Measurements from ENCODE around the gene CLIC2.

The CLIC2 gene

DNA sequence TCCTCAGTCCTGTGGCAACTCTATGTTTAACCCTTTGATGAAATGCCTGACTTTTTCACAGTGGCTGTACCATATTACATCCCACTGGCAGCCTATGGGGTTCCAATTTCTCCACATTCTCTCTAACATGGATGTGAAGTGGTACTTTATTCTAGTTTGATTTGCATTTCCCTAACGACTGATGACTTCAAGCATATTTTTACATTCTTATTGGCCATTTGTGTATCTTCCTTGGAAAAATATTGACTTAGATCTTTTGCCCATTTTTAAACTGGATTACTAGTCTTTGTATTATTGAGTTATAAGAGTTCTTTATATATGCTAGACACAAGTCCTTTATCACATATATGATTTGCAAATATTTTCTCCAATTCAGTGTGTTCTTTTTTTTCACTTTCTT, 68.0 kb downstream of the CLIC2 start:
- DNase-seq (ENCODE audit: low read depth): no peak
- H3K4me3 ChIP-seq (ENCODE audit: low read depth, low read length): no peak overlapping the region
- TF ChIP-seq, protein P1, sequence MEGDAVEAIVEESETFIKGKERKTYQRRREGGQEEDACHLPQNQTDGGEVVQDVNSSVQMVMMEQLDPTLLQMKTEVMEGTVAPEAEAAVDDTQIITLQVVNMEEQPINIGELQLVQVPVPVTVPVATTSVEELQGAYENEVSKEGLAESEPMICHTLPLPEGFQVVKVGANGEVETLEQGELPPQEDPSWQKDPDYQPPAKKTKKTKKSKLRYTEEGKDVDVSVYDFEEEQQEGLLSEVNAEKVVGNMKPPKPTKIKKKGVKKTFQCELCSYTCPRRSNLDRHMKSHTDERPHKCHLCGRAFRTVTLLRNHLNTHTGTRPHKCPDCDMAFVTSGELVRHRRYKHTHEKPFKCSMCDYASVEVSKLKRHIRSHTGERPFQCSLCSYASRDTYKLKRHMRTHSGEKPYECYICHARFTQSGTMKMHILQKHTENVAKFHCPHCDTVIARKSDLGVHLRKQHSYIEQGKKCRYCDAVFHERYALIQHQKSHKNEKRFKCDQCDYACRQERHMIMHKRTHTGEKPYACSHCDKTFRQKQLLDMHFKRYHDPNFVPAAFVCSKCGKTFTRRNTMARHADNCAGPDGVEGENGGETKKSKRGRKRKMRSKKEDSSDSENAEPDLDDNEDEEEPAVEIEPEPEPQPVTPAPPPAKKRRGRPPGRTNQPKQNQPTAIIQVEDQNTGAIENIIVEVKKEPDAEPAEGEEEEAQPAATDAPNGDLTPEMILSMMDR (IDR thresholded peaks at IDR 0.05; ENCODE audit: control insufficient read depth, extremely low read depth, insufficient read depth): no peak

DNA sequence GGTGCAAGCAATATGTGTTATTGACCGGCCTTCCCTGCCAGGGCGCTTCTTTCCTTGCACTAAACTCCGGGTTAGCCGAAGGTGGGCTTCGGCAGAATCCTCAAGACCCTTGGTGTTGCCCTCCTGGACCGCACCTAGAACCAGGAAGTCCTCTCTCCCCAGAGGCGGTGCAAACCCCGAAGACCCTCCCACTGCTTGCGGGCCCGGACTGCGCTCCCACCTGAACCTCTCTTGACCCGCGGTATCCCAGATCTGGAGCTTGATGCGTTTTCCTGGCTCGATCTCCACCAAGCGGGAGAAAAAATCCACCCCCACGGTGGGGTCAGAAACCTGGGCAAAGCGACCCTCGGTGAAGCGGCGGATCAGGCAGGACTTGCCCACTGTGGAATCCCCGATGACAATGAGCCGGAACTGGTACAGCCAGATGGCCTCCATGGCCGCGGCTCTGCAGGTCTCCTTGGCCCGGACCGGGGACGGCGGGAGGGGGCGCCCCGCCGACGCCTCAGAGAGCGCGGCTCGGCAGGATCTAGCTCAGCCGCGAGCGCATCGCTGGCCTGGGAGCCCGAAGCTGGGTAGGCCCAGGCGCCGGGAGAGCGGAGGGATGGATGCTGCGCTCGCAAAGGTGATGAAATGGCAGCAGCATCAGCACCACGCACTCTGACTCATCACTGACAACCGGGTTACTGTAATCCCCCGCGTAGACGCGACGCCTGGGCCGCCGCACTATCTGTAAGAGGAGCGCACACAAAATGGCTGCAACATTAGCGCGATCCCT, 70.4 kb downstream of the CLIC2 start, which contains the start of gene RAB39B:
Gene RAB39B, minus strand, starts transcription at position 638 of the 775 bp plus-strand sequence. Its CDS starts 203 bp downstream, at position 435.
- peak within 1 kb of the TSS; percentile 61 for H3K4me3 ChIP-seq (ENCODE audit: low read depth, low read length)
- TF ChIP-seq, protein P1 (IDR thresholded peaks at IDR 0.05; ENCODE audit: control insufficient read depth, extremely low read depth, insufficient read depth): peak; percentile 30
- peak; percentile 46 for DNase-seq (ENCODE audit: low read depth)

DNA sequence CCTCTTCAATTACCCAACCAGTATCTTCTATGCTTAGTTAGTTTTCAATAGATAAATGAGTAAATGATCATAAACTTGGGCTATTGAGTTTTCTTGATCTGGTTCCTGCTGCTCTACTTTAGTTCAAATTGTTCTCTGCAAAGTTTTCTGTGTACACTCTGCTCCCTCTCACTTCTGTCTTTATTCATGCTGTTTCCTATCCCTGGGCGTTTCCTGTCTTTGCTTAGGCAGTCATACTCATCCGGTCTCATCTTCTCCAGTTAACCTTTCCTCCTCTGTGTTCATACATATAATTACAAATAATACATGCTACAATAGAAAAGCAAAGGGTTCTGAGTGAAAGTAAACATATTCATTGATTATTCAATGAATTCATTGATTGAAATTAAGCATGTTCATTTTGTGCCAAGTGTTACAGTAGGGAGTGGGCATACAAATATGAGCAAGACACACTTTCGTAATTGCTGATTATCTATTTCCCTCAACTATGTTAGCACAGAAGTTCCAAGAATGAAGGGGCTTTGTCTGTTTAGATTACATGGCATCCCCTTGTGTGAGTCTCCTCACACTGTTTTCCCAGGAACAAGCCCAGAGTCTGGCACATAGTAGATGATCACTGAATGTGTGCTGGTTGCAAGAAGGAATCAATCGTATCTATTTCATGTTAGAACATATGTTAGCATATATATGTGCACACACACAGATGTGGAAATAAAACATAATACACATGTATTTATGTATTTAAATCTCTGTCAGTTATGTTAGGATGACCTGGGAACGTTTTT, 71.3 kb downstream of the CLIC2 start:
- H3K4me3 ChIP-seq (ENCODE audit: low read depth, low read length): peak overlapping the region; percentile 61
- DNase-seq (ENCODE audit: low read depth): no peak
- TF ChIP-seq, protein P1 (IDR thresholded peaks at IDR 0.05; ENCODE audit: control insufficient read depth, extremely low read depth, insufficient read depth): no peak

- H3K4me3 ChIP-seq (ENCODE audit: low read depth, low read length): no peak overlapping the region
- no peak for DNase-seq (ENCODE audit: low read depth)
- TF ChIP-seq, protein P1 (IDR thresholded peaks at IDR 0.05; ENCODE audit: control insufficient read depth, extremely low read depth, insufficient read depth): no peak
Measured at GRCh38 chrX:155259752-155260151, 74.7 kb downstream of the CLIC2 start.

DNA sequence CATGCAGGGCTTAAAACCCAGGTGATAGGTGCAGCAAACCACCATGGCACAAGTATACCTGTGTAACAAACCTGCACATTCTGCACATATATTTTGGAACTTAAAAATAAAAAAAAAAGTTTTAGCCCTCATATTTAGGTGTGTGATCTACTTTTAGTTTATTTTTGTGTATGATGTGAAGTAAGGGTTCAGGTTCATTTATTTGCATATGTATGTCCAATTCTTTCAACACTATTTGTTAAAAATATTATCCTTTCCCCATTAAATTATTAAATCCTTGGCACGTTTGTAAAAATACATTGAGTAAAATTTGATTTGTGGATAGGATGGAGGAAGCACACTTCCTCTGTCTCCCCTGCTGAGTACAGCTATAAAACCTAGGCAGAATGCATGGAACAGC, 83.0 kb downstream of the CLIC2 start:
- H3K4me3 ChIP-seq (ENCODE audit: low read depth, low read length): no peak overlapping the region
- TF ChIP-seq, protein P1 (IDR thresholded peaks at IDR 0.05; ENCODE audit: control insufficient read depth, extremely low read depth, insufficient read depth): no peak
- no peak for DNase-seq (ENCODE audit: low read depth)

DNA sequence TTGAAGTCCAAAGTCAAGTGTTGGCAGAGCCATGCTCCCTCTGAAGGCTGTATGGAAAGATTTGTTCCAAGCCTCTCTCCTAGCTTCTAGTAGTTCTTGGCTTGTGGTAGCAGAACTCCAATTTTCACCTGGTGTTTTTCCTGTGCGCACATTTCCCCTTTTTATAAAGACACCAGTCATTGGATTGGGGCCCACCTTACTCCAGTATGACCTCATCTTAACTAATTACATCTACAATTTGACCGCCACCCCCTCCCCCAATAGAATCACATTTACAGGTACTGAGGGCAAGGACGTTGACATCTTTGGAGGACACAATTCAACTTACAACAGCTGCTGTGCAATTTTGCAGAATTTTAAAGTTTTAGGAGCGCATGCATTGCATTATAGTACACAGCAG, 86.9 kb downstream of the CLIC2 start:
- TF ChIP-seq, protein P1 (IDR thresholded peaks at IDR 0.05; ENCODE audit: control insufficient read depth, extremely low read depth, insufficient read depth): no peak
- DNase-seq (ENCODE audit: low read depth): no peak

More for the DNA sequence above, 86.9 kb downstream of the CLIC2 start:
- H3K4me3 ChIP-seq (ENCODE audit: low read depth, low read length): no peak overlapping the region
